Panc1 (cell line): ENCODE data around the gene IFI44L. TPM values are rescaled to one million over a fixed set of nuclear protein-coding genes. Genes with fewer than 3 reads are reported as not detected.

Experiments used
- ATAC-seq: fragments of 200-7000 bp; cut with Tn5 transposase; 2 replicates; pipeline ENCODE4 v1.9.1; 2020; ENCODE audit warnings: mild to moderate bottlenecking, moderate library complexity
- Bru-seq: library from RNA; stranded (reverse); fragments of 400-500 nt; gene quantifications from one replicate; lab custom pipeline; 2021; lab: Mats Ljungman, UMichigan
- BruChase-seq, 2 experiments: library from RNA; stranded (reverse); fragments of 400-500 nt; gene quantifications; one replicate each; lab custom pipeline; 2021; lab: Mats Ljungman, UMichigan
- BruUV-seq: library from RNA; stranded (reverse); fragments of 400-500 nt; replicated peaks from 2 replicates; lab custom pipeline; 2021; lab: Mats Ljungman, UMichigan
- CTCF ChIA-PET: fragments of 300-600 bp; sonication (Branson Sonifier 250); formaldehyde crosslinking; loops from one replicate; lab custom pipeline; 2022; ENCODE audit warnings: antibody characterized with exemption; lab: Charles Lee
- POLR2A ChIA-PET: fragments of 300-600 bp; sonication (Branson Sonifier 250); formaldehyde crosslinking; loops from one replicate; lab custom pipeline; 2022; ENCODE audit warnings: antibody characterized with exemption; lab: Charles Lee
- DNase-seq: peaks from one replicate; pipeline ENCODE4 v3.0.0-alpha.2; 2010; ENCODE audit warnings: low read depth, low spot score
- H3K27ac ChIP-seq: 2 replicates; pipeline ENCODE4 v1.5.1; 2011; ENCODE audit warnings: mild to moderate bottlenecking, low read length, inconsistent platforms
- H3K27me3 ChIP-seq: fragments of 200-500 bp; sonication (Bioruptor generic); 2 replicates; pipeline ENCODE4 v1.6.0; 2014; ENCODE audit warnings: low read length, inconsistent platforms; ENCODE audit not compliant: control insufficient read depth, insufficient read depth
- H3K36me3 ChIP-seq: fragments of 200-500 bp; sonication (Bioruptor generic); 2 replicates; pipeline ENCODE4 v1.5.1; 2014; ENCODE audit warnings: inconsistent platforms, mild to moderate bottlenecking, low read length, moderate library complexity; ENCODE audit not compliant: control insufficient read depth, insufficient read depth
- H3K4me1 ChIP-seq: 2 replicates; pipeline ENCODE4 v1.5.1; 2011; ENCODE audit warnings: inconsistent platforms, mild to moderate bottlenecking, low read length, moderate library complexity; ENCODE audit not compliant: control insufficient read depth, insufficient read depth
- H3K4me3 ChIP-seq, 2 experiments: 2 replicates each; pipeline ENCODE4 v1.5.1; 2011 to 2012; ENCODE audit warnings: low read depth in 2 of 2, low read length in 2 of 2, mild to moderate bottlenecking in 2 of 2, inconsistent platforms in 1 of 2, moderate library complexity in 1 of 2
- H3K9me3 ChIP-seq: fragments of 200-500 bp; sonication (Bioruptor generic); 2 replicates; pipeline ENCODE4 v1.5.1; 2014; ENCODE audit warnings: low read depth, mild to moderate bottlenecking, inconsistent platforms, low read length, moderate library complexity; ENCODE audit not compliant: control insufficient read depth, insufficient read depth
- CTCF ChIP-seq: fragments of 450-650 bp; IDR thresholded peaks from 2 replicates; pipeline ENCODE4 v1.5.1; 2017; ENCODE audit warnings: mild to moderate bottlenecking
- POLR2AphosphoS5 ChIP-seq: IDR thresholded peaks from 2 replicates; pipeline ENCODE4 v1.6.1; 2012; ENCODE audit warnings: mild to moderate bottlenecking, low read depth, low read length, moderate library complexity
- SIN3A ChIP-seq: IDR thresholded peaks from 2 replicates; pipeline ENCODE4 v1.6.1; 2012; ENCODE audit warnings: low read depth, mild to moderate bottlenecking, low read length, moderate library complexity, borderline replicate concordance; ENCODE audit not compliant: insufficient read depth
- TCF7L2 ChIP-seq: IDR thresholded peaks from 2 replicates; pipeline ENCODE4 v1.6.1; 2011; ENCODE audit warnings: mild to moderate bottlenecking, low read depth, low read length, inconsistent platforms
- in situ Hi-C: cut with HindIII; loops from 2 replicates; pipeline ENCODE4 v1.10.0; 2016; ENCODE audit warnings: low sequenced_read_pairs, low pct_unique_long_range_greater_than_20kb
- intact Hi-C: fragments of 100-400 bp; cut with micrococcal nuclease; formaldehyde crosslinking; loops from one replicate; pipeline ENCODE4 v1.10.0; 2022; ENCODE audit not compliant: unreplicated experiment
- long read RNA-seq: library from polyadenylated mRNA; unstranded; transcript quantifications from one replicate; pipeline ENCODE4 v2.0.0, GENCODE V29; 2021; ENCODE audit not compliant: unreplicated experiment
- polyA plus RNA-seq: library from polyadenylated mRNA; unstranded; fragments of >200 nt; gene quantifications from one replicate; pipeline ENCODE4 v1.2.1, GENCODE V29; 2012; ENCODE audit warnings: missing spikeins; ENCODE audit not compliant: insufficient read length
- total RNA-seq: library from RNA; stranded (reverse); gene quantifications from one replicate; pipeline ENCODE4 v1.2.1, GENCODE V29; 2021; ENCODE audit not compliant: unreplicated experiment
- TF ChIP-seq, protein P1 (sequence below), 2 experiments: IDR thresholded peaks; 2 replicates each; pipeline ENCODE4 v1.6.1; 2011 to 2012; ENCODE audit warnings: low read depth in 2 of 2, control low read depth in 1 of 2, low read length in 1 of 2, mild to moderate bottlenecking in 1 of 2, moderate library complexity in 1 of 2; ENCODE audit not compliant: insufficient read depth in 1 of 2

The IFI44L gene
- total RNA-seq: 0.10 TPM
- polyA plus RNA-seq: not detected
- Bru-seq, nascent RNA: percentile 20 among the genes with signal in this experiment
- BruChase-seq, experiment 1, labeled RNA remaining after a 2-hour chase: percentile 29 among the genes with signal in this experiment
- BruChase-seq, experiment 2, labeled RNA remaining after a 6-hour chase: percentile 37 among the genes with signal in this experiment
- long read RNA-seq: 0 reads

DNA sequence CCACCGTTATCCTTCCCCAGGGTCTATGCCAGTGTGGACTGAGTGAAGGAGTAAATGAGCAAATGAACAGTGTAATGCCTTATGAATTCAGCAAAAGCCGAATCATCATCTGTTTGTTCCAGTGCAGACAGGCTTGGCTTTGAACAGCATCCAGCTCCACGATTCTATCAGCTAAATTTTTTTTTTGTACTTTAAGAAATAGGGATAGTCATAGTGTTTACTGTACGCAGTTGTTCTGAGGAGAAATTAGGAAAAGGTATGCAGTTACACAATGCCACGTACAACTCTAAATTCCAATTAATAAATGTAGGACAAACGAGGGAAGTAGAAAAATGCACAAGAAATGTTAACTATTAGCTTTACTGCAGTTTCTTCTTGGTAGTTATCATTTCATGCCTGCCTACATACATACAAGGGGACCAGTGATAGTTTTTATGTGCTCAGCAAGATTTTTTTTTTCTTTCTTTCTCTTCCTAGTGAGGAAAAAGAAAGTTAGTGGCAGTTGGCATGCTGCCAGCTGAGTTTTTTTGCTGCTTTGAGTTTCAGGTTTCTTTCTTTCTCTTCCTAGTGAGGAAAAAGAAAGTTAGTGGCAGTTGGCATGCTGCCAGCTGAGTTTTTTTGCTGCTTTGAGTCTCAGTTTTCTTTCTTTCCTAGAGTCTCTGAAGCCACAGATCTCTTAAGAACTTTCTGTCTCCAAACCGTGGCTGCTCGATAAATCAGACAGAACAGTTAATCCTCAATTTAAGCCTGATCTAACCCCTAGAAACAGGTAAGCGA is at the start of gene IFI44L:
Gene IFI44L, plus strand, starts transcription at position 646 of the 777 bp plus-strand sequence. CDS start 7,468 bp downstream, outside the sequence.
- BruUV-seq: no TSS peak
- H3K36me3 ChIP-seq: no peaks in the 10 kb centered on the region
- intact Hi-C loops: no loop called here
- no peaks in the 10 kb centered on the region for H3K9me3 ChIP-seq
- ATAC-seq: peak; percentile 51; the same call in 1 of the 2 replicates
- no peak within 1 kb of the TSS; a peak in 1 of 4 replicates for H3K4me3 ChIP-seq
- no peaks in the 10 kb centered on the region for H3K4me1 ChIP-seq
- H3K27ac ChIP-seq: no peak within 1 kb of the TSS
- DNase-seq: no peak
- TF ChIP-seq, protein P1, sequence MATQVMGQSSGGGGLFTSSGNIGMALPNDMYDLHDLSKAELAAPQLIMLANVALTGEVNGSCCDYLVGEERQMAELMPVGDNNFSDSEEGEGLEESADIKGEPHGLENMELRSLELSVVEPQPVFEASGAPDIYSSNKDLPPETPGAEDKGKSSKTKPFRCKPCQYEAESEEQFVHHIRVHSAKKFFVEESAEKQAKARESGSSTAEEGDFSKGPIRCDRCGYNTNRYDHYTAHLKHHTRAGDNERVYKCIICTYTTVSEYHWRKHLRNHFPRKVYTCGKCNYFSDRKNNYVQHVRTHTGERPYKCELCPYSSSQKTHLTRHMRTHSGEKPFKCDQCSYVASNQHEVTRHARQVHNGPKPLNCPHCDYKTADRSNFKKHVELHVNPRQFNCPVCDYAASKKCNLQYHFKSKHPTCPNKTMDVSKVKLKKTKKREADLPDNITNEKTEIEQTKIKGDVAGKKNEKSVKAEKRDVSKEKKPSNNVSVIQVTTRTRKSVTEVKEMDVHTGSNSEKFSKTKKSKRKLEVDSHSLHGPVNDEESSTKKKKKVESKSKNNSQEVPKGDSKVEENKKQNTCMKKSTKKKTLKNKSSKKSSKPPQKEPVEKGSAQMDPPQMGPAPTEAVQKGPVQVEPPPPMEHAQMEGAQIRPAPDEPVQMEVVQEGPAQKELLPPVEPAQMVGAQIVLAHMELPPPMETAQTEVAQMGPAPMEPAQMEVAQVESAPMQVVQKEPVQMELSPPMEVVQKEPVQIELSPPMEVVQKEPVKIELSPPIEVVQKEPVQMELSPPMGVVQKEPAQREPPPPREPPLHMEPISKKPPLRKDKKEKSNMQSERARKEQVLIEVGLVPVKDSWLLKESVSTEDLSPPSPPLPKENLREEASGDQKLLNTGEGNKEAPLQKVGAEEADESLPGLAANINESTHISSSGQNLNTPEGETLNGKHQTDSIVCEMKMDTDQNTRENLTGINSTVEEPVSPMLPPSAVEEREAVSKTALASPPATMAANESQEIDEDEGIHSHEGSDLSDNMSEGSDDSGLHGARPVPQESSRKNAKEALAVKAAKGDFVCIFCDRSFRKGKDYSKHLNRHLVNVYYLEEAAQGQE (IDR thresholded peaks at IDR 0.05; ENCODE audit: insufficient read depth in 1 of 2, low read depth in 2 of 2, low read length in 1 of 2): no peak
- TF ChIP-seq POLR2AphosphoS5: no peak
- TF ChIP-seq CTCF: no peak
- TF ChIP-seq TCF7L2: no peak
- TF ChIP-seq SIN3A: no peak
- POLR2A ChIA-PET: interaction anchor here (0.7 kb wide), 1 partner anchor 64 kb away, joined by 3 read pairs; no protein-coding TSS in a partner anchor
- H3K27me3 ChIP-seq: no peaks in the 10 kb centered on the region
- in situ Hi-C loops: no loop called here
- CTCF ChIA-PET: interaction anchor here (0.7 kb wide), 1 partner anchor 130 kb away, joined by 3 read pairs; no protein-coding TSS in a partner anchor

GRCh38 chr1:78570539-78570938 is 49.7 kb upstream of the IFI44L start:
- intact Hi-C loops: no loop called here
- POLR2A ChIA-PET: no interaction called here
- TF ChIP-seq POLR2AphosphoS5 (no peak), SIN3A (no peak), CTCF (no peak), TCF7L2 (no peak)
- TF ChIP-seq, protein P1 (IDR thresholded peaks at IDR 0.05; ENCODE audit: insufficient read depth in 1 of 2, low read depth in 2 of 2, low read length in 1 of 2): no peak
- no peaks in the 10 kb centered on the region for H3K9me3 ChIP-seq
- in situ Hi-C loops: no loop called here
- no peaks in the 10 kb centered on the region for H3K27me3 ChIP-seq
- DNase-seq: no peak
- H3K4me3 ChIP-seq: no peak overlapping the region
- no peak for ATAC-seq
- H3K4me1 ChIP-seq: no peaks in the 10 kb centered on the region
- no TSS peak for BruUV-seq
- no peaks in the 10 kb centered on the region for H3K36me3 ChIP-seq
- CTCF ChIA-PET: no interaction called here
- H3K27ac ChIP-seq: no peak overlapping the region
